Erythroblast (primary cell): ENCODE data around the gene EEF1G.

Experiments
- DNase-seq, 2 experiments: peaks; one replicate each; lab custom pipeline; 2025; lab: John Stamatoyannopoulos, UW
- GATA1 ChIP-seq: IDR thresholded peaks from 2 replicates; pipeline ENCODE4 v1.6.1; 2011; ENCODE audit warnings: low read depth, mild to moderate bottlenecking, control low read depth, low read length, moderate library complexity
- POLR2A ChIP-seq: IDR thresholded peaks from 2 replicates; pipeline ENCODE4 v1.6.1; 2011; ENCODE audit warnings: mild to moderate bottlenecking, low read length

EEF1G gene

DNA sequence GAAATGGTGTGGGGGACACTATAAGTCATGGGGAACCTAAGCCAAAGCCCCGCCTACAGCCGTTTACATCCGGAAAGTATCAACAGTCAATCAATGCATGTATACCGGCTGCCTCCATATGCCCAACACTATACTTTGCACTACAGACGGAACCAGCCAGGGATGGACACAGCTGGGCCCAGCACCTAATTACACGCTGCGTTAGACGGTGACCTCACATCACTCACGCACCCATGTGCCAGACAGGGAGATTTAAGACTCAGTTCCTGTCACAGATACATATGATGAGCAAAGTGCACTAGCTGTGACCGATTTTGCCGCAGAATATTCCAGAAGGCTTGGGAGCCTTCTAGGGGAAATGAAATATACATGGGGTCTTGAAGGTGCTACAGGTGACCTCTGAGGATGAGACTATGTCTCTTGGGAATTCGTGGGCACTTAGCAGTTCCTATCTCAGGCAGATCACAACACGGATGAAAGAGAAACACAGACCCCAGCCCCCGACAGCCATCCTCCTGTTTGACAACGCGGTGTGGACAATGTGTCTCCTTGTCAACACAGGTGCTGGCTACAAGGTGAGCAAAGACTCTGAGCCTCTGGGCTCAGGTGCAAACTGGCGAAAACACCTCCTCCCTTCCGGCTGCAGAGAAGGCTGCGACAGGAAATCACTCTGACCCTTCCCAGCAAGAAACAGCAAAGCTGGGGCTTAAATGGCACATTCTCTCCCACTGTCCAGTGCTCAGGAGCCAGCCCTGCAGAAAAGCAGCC is 35.0 kb downstream of the EEF1G start:
- DNase-seq: no peak
- TF ChIP-seq GATA1: no peak
- TF ChIP-seq POLR2A: no peak

DNA sequence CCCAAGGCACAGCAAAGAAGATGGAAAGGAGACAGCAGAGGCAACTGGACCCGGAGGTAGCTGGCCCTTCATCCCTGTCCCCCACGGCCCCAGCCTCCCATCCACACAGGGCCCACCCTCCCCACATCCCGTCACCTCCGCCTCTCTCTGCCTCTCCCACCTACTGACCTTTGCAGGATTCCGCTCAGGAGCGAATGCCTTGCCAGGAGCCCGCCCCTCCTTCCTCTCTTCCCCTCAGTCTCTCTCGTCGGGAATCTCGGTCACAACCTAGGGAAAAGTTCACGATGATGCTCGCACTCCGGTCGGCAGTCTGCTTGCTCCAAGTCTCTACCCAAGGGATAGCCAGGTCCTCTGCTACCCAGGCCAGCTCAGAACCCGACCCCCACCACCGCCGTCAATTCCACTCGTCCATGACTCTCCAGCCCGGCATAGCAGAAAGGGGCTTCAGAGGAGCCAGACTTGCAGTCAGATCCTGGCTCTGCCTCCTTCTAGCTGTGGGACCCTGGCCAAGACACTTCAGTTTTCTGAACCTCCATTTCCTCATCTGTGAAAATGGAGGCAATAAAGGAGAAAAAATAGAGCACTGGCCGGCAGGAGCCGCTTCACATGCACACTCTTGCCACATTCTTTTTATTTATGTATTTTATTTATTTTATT is 37.3 kb downstream of the EEF1G start:
- TF ChIP-seq GATA1 (no peak), POLR2A (no peak)
- no peak for DNase-seq

- no peak for TF ChIP-seq GATA1
- no peak for DNase-seq
These were observed 37.9 kb downstream of the EEF1G start for GRCh38 chr11:62535802-62536201.

DNA sequence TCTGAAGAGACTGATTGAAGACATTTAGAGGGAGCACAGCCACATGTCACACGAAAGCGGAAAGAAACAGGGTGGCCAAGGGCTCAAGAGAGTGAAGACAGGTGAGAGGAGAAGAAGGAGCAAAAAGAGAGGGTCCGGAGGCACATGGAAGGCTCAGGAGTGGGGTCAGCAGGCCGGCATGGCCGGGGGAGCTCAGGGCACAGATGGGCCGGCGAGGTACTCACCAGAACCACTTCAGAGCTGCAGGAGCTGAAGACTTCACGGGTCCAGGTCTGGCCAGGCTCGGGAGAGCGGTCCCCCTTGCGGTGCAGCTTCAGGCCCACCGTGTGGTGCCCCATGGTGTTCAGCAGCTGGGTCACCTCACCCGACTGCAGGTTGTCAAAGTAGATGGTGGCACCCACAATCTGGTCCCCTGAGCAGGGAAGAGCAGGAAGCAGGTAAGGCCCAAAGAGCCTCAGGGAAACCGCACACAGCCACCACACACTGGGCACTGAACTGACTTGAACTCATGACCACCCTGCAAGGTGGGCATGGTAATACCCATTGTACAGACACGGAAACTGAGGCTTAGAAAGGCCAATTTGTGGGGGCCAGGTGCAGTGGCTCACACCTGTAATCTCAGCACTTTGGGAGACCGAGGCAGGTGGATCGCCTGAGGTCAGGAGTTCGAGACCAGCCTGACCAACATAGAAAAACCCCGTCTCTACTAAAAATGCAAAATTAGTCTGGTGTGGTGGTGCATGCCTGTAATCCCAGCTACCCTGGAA is 38.7 kb downstream of the EEF1G start:
- no peak for TF ChIP-seq POLR2A
- no peak for DNase-seq

GRCh38 chr11:62532096-62532495 is 41.6 kb downstream of the EEF1G start:
- DNase-seq: no peak
- no peak for TF ChIP-seq GATA1
- no peak for TF ChIP-seq POLR2A

DNA sequence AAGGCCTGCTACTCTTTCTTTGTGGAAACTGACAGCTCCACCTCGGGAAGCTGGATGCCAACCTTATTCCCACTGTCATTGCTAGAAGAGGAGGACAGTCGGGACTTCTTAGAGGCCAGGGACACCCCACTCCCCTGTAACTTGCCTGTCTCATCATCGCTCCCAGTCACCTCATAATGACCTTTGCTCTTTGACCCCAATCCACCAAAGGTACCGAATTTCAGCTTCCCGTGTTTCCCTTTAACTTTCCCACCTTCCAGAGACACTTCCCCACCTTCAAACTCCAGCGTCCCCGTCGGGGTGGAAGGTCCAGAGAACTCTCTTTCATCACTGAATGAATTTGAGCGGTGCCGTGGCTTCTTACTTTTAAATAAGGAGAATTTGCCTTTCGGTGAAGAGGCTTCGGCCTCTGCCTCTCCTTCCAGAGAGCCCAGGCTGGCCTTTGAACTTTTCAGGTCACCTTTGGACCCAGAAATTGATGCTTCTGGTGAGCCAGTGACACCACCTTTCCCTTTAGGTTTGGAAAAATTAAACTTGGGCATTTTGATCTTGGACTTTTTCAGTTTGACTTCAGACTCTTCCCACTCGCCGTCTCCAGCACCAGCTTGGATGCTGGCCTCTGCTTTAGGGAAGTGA is 56.8 kb downstream of the EEF1G start:
- no peak for DNase-seq
- TF ChIP-seq GATA1: no peak
- TF ChIP-seq POLR2A: no peak

DNA sequence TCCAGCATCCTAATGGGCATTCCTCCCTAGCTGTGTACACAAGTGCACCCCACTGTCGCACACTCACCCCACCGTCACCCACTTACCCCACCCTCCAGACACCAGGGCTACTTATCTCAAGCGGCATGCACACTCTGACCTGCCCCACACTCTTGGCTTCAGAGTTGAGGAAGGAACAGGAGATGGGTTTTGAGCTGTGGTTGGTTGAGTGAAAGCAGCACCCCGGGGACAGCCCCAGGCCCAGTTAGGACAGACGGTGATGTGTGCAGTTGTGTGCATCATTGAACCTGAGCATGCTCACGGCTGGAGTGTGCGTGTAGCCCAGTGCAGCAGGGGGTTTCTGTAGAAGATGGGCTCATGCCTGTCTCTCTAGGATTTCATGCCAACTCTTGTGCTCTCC is 59.5 kb downstream of the EEF1G start:
- TF ChIP-seq GATA1: no peak
- TF ChIP-seq POLR2A: no peak
- peak; percentile 13 to 18 for DNase-seq

DNA sequence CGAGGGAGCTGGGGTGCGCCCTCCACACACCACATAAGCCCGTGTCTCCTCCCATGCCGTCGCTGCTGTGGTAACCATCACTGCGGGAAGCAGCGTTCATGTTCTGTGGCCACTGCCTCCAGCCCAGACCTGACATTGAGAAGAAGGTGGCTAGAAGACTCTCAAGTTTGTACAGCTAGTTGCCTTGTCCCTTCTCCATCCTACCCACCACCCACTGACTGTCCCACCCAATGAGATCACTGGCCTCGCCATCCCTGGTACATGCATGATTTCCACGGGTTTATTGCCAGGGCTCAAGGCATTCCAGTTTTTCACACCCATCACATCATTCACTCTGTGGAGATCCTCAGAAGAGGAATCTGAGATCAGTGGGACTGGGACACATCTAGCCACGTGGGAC is 60.1 kb downstream of the EEF1G start:
- no peak for TF ChIP-seq GATA1
- TF ChIP-seq POLR2A: no peak
- no peak for DNase-seq

GRCh38 chr11:62512961-62513360 is 60.7 kb downstream of the EEF1G start:
- no peak for DNase-seq
- TF ChIP-seq GATA1: no peak
- no peak for TF ChIP-seq POLR2A
